DND-41 (cell line): ENCODE data around the gene DES.

ENCODE experiments used
- ATAC-seq: fragments of 200-7000 bp; cut with Tn5 transposase; 3 replicates; pipeline ENCODE4 v1.9.1; 2021; ENCODE audit warnings: low read depth; ENCODE audit not compliant: insufficient read depth
- DNase-seq: peaks from one replicate; pipeline ENCODE4 v3.0.0-alpha.2; 2020
- H2AFZ ChIP-seq: 2 replicates; pipeline ENCODE4 v1.6.0; 2012; ENCODE audit warnings: low read depth, low read length
- H3K27ac ChIP-seq: 2 replicates; pipeline ENCODE4 v1.5.1; 2012; ENCODE audit warnings: low read length, inconsistent platforms
- H3K27me3 ChIP-seq: fragments of 200-600 bp; sonication (generic); 2 replicates; pipeline ENCODE4 v1.6.0; 2012; ENCODE audit warnings: low read length, mild to moderate bottlenecking, inconsistent platforms; ENCODE audit not compliant: insufficient read depth, poor library complexity
- H3K36me3 ChIP-seq: 2 replicates; pipeline ENCODE4 v1.5.1; 2012; ENCODE audit warnings: low read length, inconsistent platforms; ENCODE audit not compliant: insufficient read depth
- H3K4me1 ChIP-seq: 2 replicates; pipeline ENCODE4 v1.5.1; 2012; ENCODE audit warnings: mild to moderate bottlenecking, low read length; ENCODE audit not compliant: insufficient read depth
- H3K4me2 ChIP-seq: 2 replicates; pipeline ENCODE4 v1.6.0; 2012; ENCODE audit warnings: mild to moderate bottlenecking, moderate library complexity, low read length, inconsistent platforms; ENCODE audit not compliant: insufficient read depth
- H3K4me3 ChIP-seq, 2 experiments: fragments of 200-600 bp in 1 of 2; shearing (Covaris generic) in 1 of 2; 2 replicates each; pipeline ENCODE4 v1.5.1; 2012 to 2016; ENCODE audit warnings: inconsistent platforms in 2 of 2, low read length in 2 of 2, mild to moderate bottlenecking in 2 of 2, low read depth in 1 of 2, moderate library complexity in 1 of 2
- H3K79me2 ChIP-seq: 2 replicates; pipeline ENCODE4 v1.6.0; 2012; ENCODE audit warnings: low read length, inconsistent platforms; ENCODE audit not compliant: insufficient read depth
- H3K9ac ChIP-seq: 2 replicates; pipeline ENCODE4 v1.6.0; 2012; ENCODE audit warnings: low read depth, mild to moderate bottlenecking, inconsistent platforms, low read length, moderate library complexity
- H3K9me3 ChIP-seq: 2 replicates; pipeline ENCODE4 v1.5.1; 2012; ENCODE audit warnings: low read length, moderate library complexity, mild to moderate bottlenecking, inconsistent platforms; ENCODE audit not compliant: insufficient read depth, severe bottlenecking
- H4K20me1 ChIP-seq: 2 replicates; pipeline ENCODE4 v1.6.0; 2012; ENCODE audit warnings: low read length; ENCODE audit not compliant: insufficient read depth
- CTCF ChIP-seq: IDR thresholded peaks from 2 replicates; pipeline ENCODE4 v1.5.1; 2012; ENCODE audit warnings: borderline replicate concordance, low read length, moderate library complexity, mild to moderate bottlenecking; ENCODE audit not compliant: poor library complexity, severe bottlenecking; ENCODE audit errors: extremely low read depth
- EZH2 ChIP-seq: IDR thresholded peaks from 3 replicates; pipeline ENCODE4 v1.6.1; 2012; ENCODE audit warnings: borderline replicate concordance, low read depth, mild to moderate bottlenecking, moderate library complexity, low read length, inconsistent platforms; ENCODE audit not compliant: severe bottlenecking

Gene DES

GRCh38 chr2:219474285-219475060 lies 56.3 kb downstream of the DES start:
- H3K4me3 ChIP-seq: no peak overlapping the region
- H3K27ac ChIP-seq: no peak overlapping the region
- no peaks in the 10 kb centered on the region for H3K4me1 ChIP-seq
- TF ChIP-seq CTCF (no peak), EZH2 (no peak)
- no peak overlapping the region for H3K4me2 ChIP-seq
- no peak overlapping the region for H3K9ac ChIP-seq
- H3K27me3 ChIP-seq: no peaks in the 10 kb centered on the region
- DNase-seq (no peak), ATAC-seq (no peak)
- H3K36me3 ChIP-seq: no peaks in the 10 kb centered on the region
- H2AFZ ChIP-seq: no peak overlapping the region
- peaks cover 5% of the 10 kb centered on the region for H4K20me1 ChIP-seq
- H3K9me3 ChIP-seq: no peaks in the 10 kb centered on the region
- no peaks in the 10 kb centered on the region for H3K79me2 ChIP-seq

GRCh38 chr2:219475278-219475677 lies 57.1 kb downstream of the DES start:
- no peak overlapping the region for H3K4me2 ChIP-seq

GRCh38 chr2:219475697-219476651 lies 57.8 kb downstream of the DES start:
- no peak overlapping the region for H3K27ac ChIP-seq
- TF ChIP-seq EZH2: no peak
- TF ChIP-seq CTCF: peak; percentile 80
- H4K20me1 ChIP-seq: peaks cover 5% of the 10 kb centered on the region
- DNase-seq (peak; percentile 64), ATAC-seq (peak; percentile 86)
- no peak overlapping the region for H3K4me2 ChIP-seq
- no peak overlapping the region for H3K9ac ChIP-seq
- H3K27me3 ChIP-seq: no peaks in the 10 kb centered on the region
- H3K9me3 ChIP-seq: no peaks in the 10 kb centered on the region
- H3K4me3 ChIP-seq: no peak overlapping the region
- no peaks in the 10 kb centered on the region for H3K79me2 ChIP-seq
- H3K36me3 ChIP-seq: no peaks in the 10 kb centered on the region
- H3K4me1 ChIP-seq: no peaks in the 10 kb centered on the region
- H2AFZ ChIP-seq: no peak overlapping the region

More at GRCh38 chr2:219475278-219475677, 57.1 kb downstream of the DES start:
- Histone ChIP-seq H3K79me2 (no peaks in the 10 kb centered on the region), H3K9me3 (no peaks in the 10 kb centered on the region), H3K4me3 (no peak overlapping the region), H3K27ac (no peak overlapping the region), H2AFZ (no peak overlapping the region), H4K20me1 (peaks cover 5% of the 10 kb centered on the region), H3K36me3 (no peaks in the 10 kb centered on the region), H3K4me1 (no peaks in the 10 kb centered on the region), H3K9ac (no peak overlapping the region), H3K27me3 (no peaks in the 10 kb centered on the region)
- ATAC-seq (no peak), DNase-seq (no peak)
- TF ChIP-seq CTCF (no peak), EZH2 (no peak)
